CD14-positive monocyte (primary cell): ENCODE measurements around the gene XPR1. TPM values are rescaled to one million over a fixed set of nuclear protein-coding genes. Genes with fewer than 3 reads are reported as not detected.

ENCODE experiments used
- DNase-seq, 3 donors: peaks; one replicate each; pipeline ENCODE4 v3.0.0-alpha.2; 2011 to 2022
- H2AFZ ChIP-seq: 2 replicates; pipeline ENCODE4 v1.6.0; 2012; ENCODE audit warnings: mild to moderate bottlenecking, low read depth, low read length, inconsistent platforms; ENCODE audit not compliant: insufficient read depth, poor library complexity, severe bottlenecking
- H3K27ac ChIP-seq, 2 donors: 1 replicate in 1 of 2; 2 replicates in 1 of 2; pipeline ENCODE4 v1.5.1; 2012 to 2013; ENCODE audit warnings: low read length in 2 of 2, control low read depth in 1 of 2, inconsistent platforms in 1 of 2, low read depth in 1 of 2, mild to moderate bottlenecking in 1 of 2
- H3K27me3 ChIP-seq, 2 donors: one replicate each; pipeline versions ENCODE4 v1.6.0 to v1.6.1; 2011 to 2013; ENCODE audit warnings: low read length in 2 of 2; ENCODE audit not compliant: control insufficient read depth in 2 of 2, insufficient read depth in 2 of 2
- H3K36me3 ChIP-seq, 2 donors: replicated peaks in 1 of 2; 1 replicate in 1 of 2; 2 replicates in 1 of 2; pipeline versions ENCODE4 v1.5.1 to v1.6.1; 2012 to 2013; ENCODE audit warnings: low read length in 2 of 2, control low read depth in 1 of 2, inconsistent platforms in 1 of 2, mild to moderate bottlenecking in 1 of 2; ENCODE audit not compliant: insufficient read depth in 2 of 2, control insufficient read depth in 1 of 2
- H3K4me1 ChIP-seq, 2 donors: 1 replicate in 1 of 2; 2 replicates in 1 of 2; pipeline versions ENCODE4 v1.5.1 to v1.6.1; 2012 to 2013; ENCODE audit warnings: low read length in 2 of 2, control low read depth in 1 of 2, inconsistent platforms in 1 of 2, mild to moderate bottlenecking in 1 of 2, moderate library complexity in 1 of 2; ENCODE audit not compliant: insufficient read depth in 2 of 2, control insufficient read depth in 1 of 2
- H3K4me2 ChIP-seq: replicated peaks from 2 replicates; pipeline ENCODE3; 2012; ENCODE audit warnings: low read length, moderate library complexity, mild to moderate bottlenecking; ENCODE audit not compliant: poor library complexity, severe bottlenecking; ENCODE audit errors: extremely low read depth
- H3K4me3 ChIP-seq, 3 experiments: fragments of 200-600 bp in 1 of 3; sonication (generic) in 1 of 3; replicated peaks in 1 of 3; 1 replicate in 2 of 3; 2 replicates in 1 of 3; pipeline ENCODE4 v1.5.1; 2011 to 2013; ENCODE audit warnings: low read length in 3 of 3, mild to moderate bottlenecking in 3 of 3, control low read depth in 2 of 3, low read depth in 2 of 3, inconsistent platforms in 1 of 3, moderate library complexity in 1 of 3
- H3K79me2 ChIP-seq: 2 replicates; pipeline ENCODE4 v1.6.0; 2012; ENCODE audit warnings: mild to moderate bottlenecking, control low read depth, inconsistent platforms, low read length, moderate library complexity; ENCODE audit not compliant: insufficient read depth
- H3K9ac ChIP-seq: 2 replicates; pipeline ENCODE4 v1.6.0; 2017; ENCODE audit warnings: low read length, mild to moderate bottlenecking; ENCODE audit not compliant: insufficient read depth, poor library complexity, severe bottlenecking
- H3K9me3 ChIP-seq, 2 donors: replicated peaks in 1 of 2; 1 replicate in 1 of 2; 2 replicates in 1 of 2; pipeline versions ENCODE4 v1.5.1 to v1.6.1; 2012 to 2013; ENCODE audit warnings: low read length in 2 of 2, control low read depth in 1 of 2; ENCODE audit not compliant: control insufficient read depth in 1 of 2, insufficient read depth in 1 of 2
- H4K20me1 ChIP-seq: 2 replicates; pipeline ENCODE4 v1.6.0; 2012; ENCODE audit warnings: mild to moderate bottlenecking, low read length, control low read depth, moderate library complexity; ENCODE audit not compliant: insufficient read depth
- H3K27ac Mint-ChIP-seq, 7 donors: one replicate each; pipeline ENCODE4 v1.8.0; 2020; ENCODE audit warnings: mild to moderate bottlenecking in 7 of 7, mixed read lengths in 7 of 7, moderate library complexity in 6 of 7, inconsistent platforms in 2 of 7
- H3K27me3 Mint-ChIP-seq, 3 donors: one replicate each; pipeline ENCODE4 v1.8.0; 2021 to 2022; ENCODE audit warnings: low read depth in 3 of 3, mild to moderate bottlenecking in 3 of 3, mixed read lengths in 3 of 3, moderate library complexity in 3 of 3, inconsistent platforms in 1 of 3
- H3K36me3 Mint-ChIP-seq, 2 donors: one replicate each; pipeline ENCODE4 v1.8.0; 2020; ENCODE audit warnings: mixed read lengths in 2 of 2, inconsistent platforms in 1 of 2, mild to moderate bottlenecking in 1 of 2
- H3K4me1 Mint-ChIP-seq: one replicate; pipeline ENCODE4 v1.8.0; 2020; ENCODE audit warnings: mild to moderate bottlenecking, mixed read lengths
- H3K4me3 Mint-ChIP-seq, 2 donors: one replicate each; pipeline ENCODE4 v1.8.0; 2020; ENCODE audit warnings: mild to moderate bottlenecking in 2 of 2, mixed read lengths in 2 of 2, moderate library complexity in 1 of 2
- H3K9me3 Mint-ChIP-seq, 7 donors: one replicate each; pipeline ENCODE4 v1.8.0; 2020 to 2022; ENCODE audit warnings: mixed read lengths in 7 of 7, mild to moderate bottlenecking in 6 of 7, moderate library complexity in 6 of 7, inconsistent platforms in 2 of 7
- intact Hi-C, 2 donors: fragments of 100-400 bp; cut with micrococcal nuclease; formaldehyde crosslinking; loops; one replicate each; pipeline versions ENCODE4 v1.15.0 to v1.15.1; 2023
- polyA plus RNA-seq, 3 donors: library from polyadenylated mRNA; depleted of rRNA in 1 of 3; unstranded in 2 of 3; stranded (reverse) in 1 of 3; fragments of 300-500 nt in 2 of 3; fragments of >200 nt in 1 of 3; fragmentation: Illumina TruSeq in 2 of 3; gene quantifications; 1 replicate in 2 of 3; 2 replicates in 1 of 3; pipeline ENCODE4 v1.2.3, GENCODE V29; 2012 to 2021
- TF ChIP-seq, protein P1 (sequence below): fragments of 200-600 bp; IDR thresholded peaks from one replicate; pipeline ENCODE4 v1.8.0; 2022; ENCODE audit warnings: antibody characterized with exemption, mild to moderate bottlenecking

Gene XPR1
- polyA plus RNA-seq, 3 donors = 4.7 to 12.5 (median 8.7) TPM

GRCh38 chr1:180742663-180743062 is 110.8 kb downstream of the XPR1 start:
- H3K4me3 Mint-ChIP-seq = no peak overlapping the region
- Histone ChIP-seq H3K27ac (no peak overlapping the region), H3K4me3 (no peak overlapping the region), H4K20me1 (no peaks in the 10 kb centered on the region), H3K79me2 (no peaks in the 10 kb centered on the region), H3K36me3 (peaks cover 0 to 5% of the 10 kb centered on the region in 2 donors), H3K4me1 (no peaks in the 10 kb centered on the region), H3K9me3 (peaks cover 23 to 27% of the 10 kb centered on the region in 2 donors), H3K9ac (no peak overlapping the region), H3K4me2 (no peak overlapping the region), H2AFZ (no peak overlapping the region), H3K27me3 (no peaks in the 10 kb centered on the region)
- H3K4me1 Mint-ChIP-seq = no peaks in the 10 kb centered on the region
- no peak for DNase-seq
- TF ChIP-seq, protein P1, sequence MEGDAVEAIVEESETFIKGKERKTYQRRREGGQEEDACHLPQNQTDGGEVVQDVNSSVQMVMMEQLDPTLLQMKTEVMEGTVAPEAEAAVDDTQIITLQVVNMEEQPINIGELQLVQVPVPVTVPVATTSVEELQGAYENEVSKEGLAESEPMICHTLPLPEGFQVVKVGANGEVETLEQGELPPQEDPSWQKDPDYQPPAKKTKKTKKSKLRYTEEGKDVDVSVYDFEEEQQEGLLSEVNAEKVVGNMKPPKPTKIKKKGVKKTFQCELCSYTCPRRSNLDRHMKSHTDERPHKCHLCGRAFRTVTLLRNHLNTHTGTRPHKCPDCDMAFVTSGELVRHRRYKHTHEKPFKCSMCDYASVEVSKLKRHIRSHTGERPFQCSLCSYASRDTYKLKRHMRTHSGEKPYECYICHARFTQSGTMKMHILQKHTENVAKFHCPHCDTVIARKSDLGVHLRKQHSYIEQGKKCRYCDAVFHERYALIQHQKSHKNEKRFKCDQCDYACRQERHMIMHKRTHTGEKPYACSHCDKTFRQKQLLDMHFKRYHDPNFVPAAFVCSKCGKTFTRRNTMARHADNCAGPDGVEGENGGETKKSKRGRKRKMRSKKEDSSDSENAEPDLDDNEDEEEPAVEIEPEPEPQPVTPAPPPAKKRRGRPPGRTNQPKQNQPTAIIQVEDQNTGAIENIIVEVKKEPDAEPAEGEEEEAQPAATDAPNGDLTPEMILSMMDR = no peak
- H3K27ac Mint-ChIP-seq = no peak overlapping the region
- intact Hi-C loops = no loop called here
- peaks cover 17 to 41% (median 26%) of the 10 kb centered on the region in 7 donors for H3K9me3 Mint-ChIP-seq
- H3K27me3 Mint-ChIP-seq = no peaks in the 10 kb centered on the region
- peaks cover 8 to 22% of the 10 kb centered on the region in 2 donors for H3K36me3 Mint-ChIP-seq

DNA sequence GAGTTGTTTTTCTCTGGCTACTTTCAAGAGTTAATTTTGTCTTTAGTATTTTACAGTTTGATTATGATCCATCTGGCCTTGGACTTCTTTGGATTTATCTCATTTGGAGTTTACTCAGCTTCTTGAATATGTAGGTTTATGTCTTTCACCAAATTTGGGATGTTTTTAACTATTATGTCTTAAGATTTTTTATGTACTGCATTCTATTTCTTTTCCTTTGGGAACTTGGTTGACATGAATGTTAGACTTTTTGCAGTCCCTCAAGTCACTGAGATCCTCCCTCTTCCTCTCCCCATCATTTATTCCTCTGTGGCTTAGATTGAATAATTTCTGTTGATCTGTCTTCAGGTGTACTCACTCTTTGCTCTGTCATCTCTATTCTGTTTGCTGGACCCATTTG is 112.0 kb downstream of the XPR1 start:
- H3K27me3 Mint-ChIP-seq = no peaks in the 10 kb centered on the region
- H3K27ac Mint-ChIP-seq = peak overlapping the region in 1 of 7 donors; percentile 55
- intact Hi-C loops = no loop called here
- H3K9ac ChIP-seq = no peak overlapping the region
- no peak overlapping the region for H2AFZ ChIP-seq
- no peaks in the 10 kb centered on the region for H3K79me2 ChIP-seq
- no peak overlapping the region for H3K4me2 ChIP-seq
- H3K4me1 Mint-ChIP-seq = no peaks in the 10 kb centered on the region
- H4K20me1 ChIP-seq = no peaks in the 10 kb centered on the region
- H3K36me3 ChIP-seq = peaks cover 0 to 5% of the 10 kb centered on the region in 2 donors
- no peaks in the 10 kb centered on the region for H3K4me1 ChIP-seq
- no peak overlapping the region for H3K27ac ChIP-seq
- TF ChIP-seq, protein P1 = no peak
- peaks cover 8 to 26% of the 10 kb centered on the region in 2 donors for H3K36me3 Mint-ChIP-seq
- DNase-seq = no peak
- no peak overlapping the region for H3K4me3 Mint-ChIP-seq
- peaks cover 17 to 40% (median 26%) of the 10 kb centered on the region in 7 donors for H3K9me3 Mint-ChIP-seq
- H3K9me3 ChIP-seq = peaks cover 19 to 27% of the 10 kb centered on the region in 2 donors
- no peak overlapping the region for H3K4me3 ChIP-seq
- no peaks in the 10 kb centered on the region for H3K27me3 ChIP-seq
